H1 (cell line): ENCODE measurements around the gene DCAF7. TPM values are rescaled to one million over a fixed set of nuclear protein-coding genes. Genes with fewer than 3 reads are reported as not detected.

ENCODE experiments used
- CTCF ChIA-PET: fragments of 300-600 bp; sonication (Branson Sonifier 250); formaldehyde crosslinking; loops from one replicate; lab custom pipeline; 2021; ENCODE audit not compliant: partially characterized antibody; lab: Charles Lee
- POLR2A ChIA-PET: fragments of 300-600 bp; sonication (Branson Sonifier 250); formaldehyde crosslinking; loops from one replicate; lab custom pipeline; 2021; ENCODE audit warnings: inconsistent platforms; ENCODE audit not compliant: partially characterized antibody; lab: Charles Lee
- DNase-seq, 2 experiments: peaks; one replicate each; pipeline versions ENCODE4 v3.0.0 to v3.0.0-alpha.2; 2010 to 2022; ENCODE audit warnings: low spot score in 2 of 2, low read depth in 1 of 2, mixed read lengths in 1 of 2
- FAIRE-seq: peaks from 2 replicates; lab custom pipeline; 2011; peaks lifted over from hg19 to GRCh38; lab: Jason Lieb, UNC
- H2AFZ ChIP-seq: 2 replicates; pipeline ENCODE4 v1.8.1; 2012; ENCODE audit warnings: low read length, inconsistent platforms
- H2AK5ac ChIP-seq: 2 replicates; pipeline ENCODE4 v1.6.1; 2013; ENCODE audit warnings: low read depth, low read length
- H2BK120ac ChIP-seq: replicated peaks from 2 replicates; pipeline ENCODE3; 2013; ENCODE audit warnings: low read depth, low read length, inconsistent platforms
- H2BK12ac ChIP-seq: 2 replicates; pipeline ENCODE4 v1.6.1; 2013; ENCODE audit warnings: low read depth, low read length
- H2BK15ac ChIP-seq: 2 replicates; pipeline ENCODE4 v1.6.1; 2013; ENCODE audit warnings: low read length
- H2BK20ac ChIP-seq: 2 replicates; pipeline ENCODE4 v1.6.1; 2013; ENCODE audit warnings: low read length
- H2BK5ac ChIP-seq: 2 replicates; pipeline ENCODE4 v1.6.1; 2013; ENCODE audit warnings: low read depth, low read length
- H3K14ac ChIP-seq: 2 replicates; pipeline ENCODE4 v1.6.1; 2013; ENCODE audit warnings: inconsistent platforms; ENCODE audit not compliant: insufficient read length
- H3K18ac ChIP-seq: 2 replicates; pipeline ENCODE4 v1.6.1; 2013; ENCODE audit warnings: low read length; ENCODE audit errors: extremely low read depth
- H3K23ac ChIP-seq: 2 replicates; pipeline ENCODE4 v1.6.1; 2013; ENCODE audit warnings: inconsistent platforms; ENCODE audit not compliant: insufficient read length
- H3K23me2 ChIP-seq: 2 replicates; pipeline ENCODE4 v1.6.1; 2013; ENCODE audit warnings: low read depth, low read length
- H3K27ac ChIP-seq: 2 replicates; pipeline ENCODE4 v1.6.1; 2011; ENCODE audit warnings: low read depth, low read length, inconsistent platforms
- H3K27me3 ChIP-seq, 4 experiments: replicated peaks in 1 of 4; 1 replicate in 1 of 4; 2 replicates in 3 of 4; pipeline versions ENCODE4 v1.6.1 to v1.8.1; 2011 to 2013; ENCODE audit warnings: low read length in 3 of 4, mild to moderate bottlenecking in 3 of 4, inconsistent platforms in 2 of 4, mixed read lengths in 2 of 4, moderate library complexity in 1 of 4; ENCODE audit not compliant: control insufficient read depth in 3 of 4, insufficient read depth in 3 of 4; ENCODE audit errors: extremely low read depth in 1 of 4
- H3K36me3 ChIP-seq, 4 experiments: 2 replicates each; pipeline versions ENCODE4 v1.6.1 to v1.8.1; 2011 to 2013; ENCODE audit warnings: mild to moderate bottlenecking in 4 of 4, low read length in 3 of 4, moderate library complexity in 2 of 4, control low read depth in 1 of 4, inconsistent platforms in 1 of 4; ENCODE audit not compliant: insufficient read depth in 4 of 4, control insufficient read depth in 2 of 4
- H3K4ac ChIP-seq: replicated peaks from 2 replicates; pipeline ENCODE3; 2013; ENCODE audit warnings: low read length, low read depth, mixed read lengths, inconsistent platforms; ENCODE audit not compliant: insufficient read length
- H3K4me1 ChIP-seq, 4 experiments: replicated peaks in 1 of 4; 1 replicate in 1 of 4; 2 replicates in 3 of 4; pipeline versions ENCODE4 v1.6.1 to v1.8.1; 2011 to 2013; ENCODE audit warnings: low read length in 3 of 4, inconsistent platforms in 2 of 4, mixed read lengths in 1 of 4; ENCODE audit not compliant: insufficient read depth in 4 of 4, control insufficient read depth in 3 of 4
- H3K4me2 ChIP-seq, 2 experiments: 2 replicates each; pipeline versions ENCODE4 v1.6.1 to v1.8.1; 2011 to 2013; ENCODE audit warnings: low read depth in 2 of 2, low read length in 2 of 2, control low read depth in 1 of 2, inconsistent platforms in 1 of 2, mild to moderate bottlenecking in 1 of 2; ENCODE audit not compliant: insufficient read depth in 1 of 2
- H3K4me3 ChIP-seq, 4 experiments: fragments of 200-600, 300-600 bp in 1 of 4; sonication (generic), shearing (Covaris generic), sonication (Bioruptor Twin) in 1 of 4; 2 replicates each; pipeline versions ENCODE4 v1.5.1 to v1.8.1; 2011 to 2016; ENCODE audit warnings: low read length in 4 of 4, low read depth in 3 of 4, control low read depth in 2 of 4, inconsistent platforms in 2 of 4, mild to moderate bottlenecking in 2 of 4, mixed read lengths in 1 of 4, moderate library complexity in 1 of 4; ENCODE audit not compliant: insufficient read depth in 2 of 4; ENCODE audit errors: extremely low read depth in 1 of 4
- H3K56ac ChIP-seq: replicated peaks from 2 replicates; pipeline ENCODE3; 2013; ENCODE audit warnings: low read depth, mild to moderate bottlenecking, mixed read lengths, low read length, inconsistent platforms; ENCODE audit not compliant: insufficient read length
- H3K79me1 ChIP-seq: 2 replicates; pipeline ENCODE4 v1.6.1; 2013; ENCODE audit warnings: low read depth, low read length, control low read depth
- H3K79me2 ChIP-seq, 2 experiments: 2 replicates each; pipeline versions ENCODE4 v1.6.1 to v1.8.1; 2012 to 2013; ENCODE audit warnings: low read length in 2 of 2, mild to moderate bottlenecking in 2 of 2, inconsistent platforms in 1 of 2; ENCODE audit not compliant: insufficient read depth in 2 of 2, control insufficient read depth in 1 of 2
- H3K9ac ChIP-seq, 4 experiments: replicated peaks in 1 of 4; 1 replicate in 1 of 4; 2 replicates in 3 of 4; pipeline versions ENCODE4 v1.6.1 to v1.8.1; 2011 to 2013; ENCODE audit warnings: low read depth in 3 of 4, low read length in 3 of 4, control low read depth in 2 of 4, mild to moderate bottlenecking in 2 of 4, moderate library complexity in 2 of 4, inconsistent platforms in 1 of 4; ENCODE audit errors: extremely low read depth in 1 of 4
- H3K9me3 ChIP-seq, 2 experiments: 2 replicates each; pipeline versions ENCODE4 v1.6.1 to v1.8.1; 2012 to 2013; ENCODE audit warnings: mild to moderate bottlenecking in 2 of 2, moderate library complexity in 2 of 2, control low read depth in 1 of 2, inconsistent platforms in 1 of 2, low read depth in 1 of 2, low read length in 1 of 2, mixed read lengths in 1 of 2; ENCODE audit not compliant: insufficient read depth in 2 of 2
- H4K20me1 ChIP-seq, 2 experiments: replicated peaks in 1 of 2; 2 replicates each; pipeline versions ENCODE3 to v1.8.1; 2011 to 2013; ENCODE audit warnings: inconsistent platforms in 2 of 2, low read length in 2 of 2, mild to moderate bottlenecking in 1 of 2; ENCODE audit not compliant: insufficient read depth in 2 of 2, control insufficient read depth in 1 of 2
- H4K5ac ChIP-seq: 2 replicates; pipeline ENCODE4 v1.6.1; 2013; ENCODE audit warnings: low read length, low read depth, mixed read lengths, inconsistent platforms; ENCODE audit not compliant: insufficient read length
- H4K8ac ChIP-seq: 2 replicates; pipeline ENCODE4 v1.8.0; 2013; ENCODE audit warnings: mild to moderate bottlenecking, moderate library complexity, low read length, inconsistent platforms; ENCODE audit not compliant: insufficient read depth; ENCODE audit errors: extremely low read depth
- H4K91ac ChIP-seq: replicated peaks from 2 replicates; pipeline ENCODE3; 2013; ENCODE audit warnings: low read length, mixed read lengths, inconsistent platforms; ENCODE audit not compliant: insufficient read length
- BCL11A ChIP-seq, 2 experiments: IDR thresholded peaks; one replicate each; pipeline ENCODE4 v1.6.1; 2011; ENCODE audit warnings: low read depth in 2 of 2, low read length in 2 of 2, mild to moderate bottlenecking in 2 of 2
- CHD1 ChIP-seq: IDR thresholded peaks from 2 replicates; pipeline ENCODE4 v1.6.1; 2012; ENCODE audit warnings: low read depth, low read length, improper control_type of control experiment
- CTCF ChIP-seq, 3 experiments: IDR thresholded peaks; 1 replicate in 2 of 3; 2 replicates in 1 of 3; pipeline versions ENCODE4 v1.5.1 to v1.6.1; 2011; ENCODE audit warnings: low read length in 3 of 3, mild to moderate bottlenecking in 3 of 3, inconsistent platforms in 2 of 3, low read depth in 1 of 3, moderate library complexity in 1 of 3; ENCODE audit not compliant: insufficient read depth in 1 of 3; ENCODE audit errors: control extremely low read depth in 1 of 3
- FOSL1 ChIP-seq: IDR thresholded peaks from 2 replicates; pipeline ENCODE4 v1.6.1; 2011; ENCODE audit warnings: mild to moderate bottlenecking, low read depth, low read length, moderate library complexity; ENCODE audit not compliant: insufficient read depth
- NRF1 ChIP-seq: IDR thresholded peaks from 2 replicates; pipeline ENCODE4 v1.6.1; 2011; ENCODE audit warnings: mild to moderate bottlenecking, low read depth, low read length, improper control_type of control experiment
- POLR2A ChIP-seq, 2 experiments: IDR thresholded peaks; 1 replicate in 1 of 2; 2 replicates in 1 of 2; pipeline ENCODE4 v1.6.1; 2011; ENCODE audit warnings: low read depth in 2 of 2, low read length in 2 of 2, mild to moderate bottlenecking in 2 of 2; ENCODE audit errors: control extremely low read depth in 1 of 2
- SP4 ChIP-seq: IDR thresholded peaks from 2 replicates; pipeline ENCODE4 v1.6.1; 2012; ENCODE audit warnings: low read length, inconsistent platforms
- TBP ChIP-seq: IDR thresholded peaks from 2 replicates; pipeline ENCODE4 v1.6.1; 2011; ENCODE audit warnings: low read depth, low read length, improper control_type of control experiment
- WGBS, 2 experiments: shearing (Covaris generic) in 1 of 2; methylation state at CpG; one replicate each; pipeline versions ENCODE4 v1.1.6 to v1.1.7; 2013 to 2015; ENCODE audit warnings: low lambda C conversion rate in 2 of 2, mixed read lengths in 2 of 2, inconsistent platforms in 1 of 2, low coverage in 1 of 2, missing lambda C conversion rate in 1 of 2; ENCODE audit not compliant: insufficient replicate concordance in 2 of 2, insufficient coverage in 1 of 2, insufficient read length in 1 of 2; ENCODE audit errors: extremely low coverage in 1 of 2, missing lambda C conversion rate in 1 of 2; 5-methylcytosine and 5-hydroxymethylcytosine counted together
- polyA plus RNA-seq, 7 experiments: library from polyadenylated mRNA; depleted of rRNA in 3 of 7; stranded (reverse) in 5 of 7; unstranded in 2 of 7; fragments of >200 nt in 5 of 7; fragments of 200-250 nt in 2 of 7; gene quantifications; 1 replicate in 5 of 7; 2 replicates in 1 of 7; 4 replicates in 1 of 7; pipeline versions ENCODE4 v1.2.1 to v1.2.3, GENCODE V29; 2011 to 2013; ENCODE audit warnings: missing spikeins in 2 of 7, mixed read lengths in 2 of 7
- total RNA-seq: library from RNA; stranded (reverse); fragmentation: NEBNext Ultra II Directional; extraction: Animal tissue kit (Norgen Biotek cat#: 25700); gene quantifications from 2 replicates; pipeline ENCODE4 v1.2.1, GENCODE V29; 2021
- TF ChIP-seq, protein P1 (sequence below): IDR thresholded peaks from 2 replicates; pipeline ENCODE4 v1.6.1; 2011; ENCODE audit warnings: low read length, improper control_type of control experiment

Gene DCAF7
- total and polyA plus RNA-seq, 2 of the 8 experiments (the other 6 are each of a cell fraction or from before 2014, with no cell fraction given): 74.9 to 94.1 TPM

- H3K23ac ChIP-seq: no peak within 1 kb of the TSS
- H3K4me2 ChIP-seq: peak within 1 kb of the TSS; percentile 85 to 86
- no peak within 1 kb of the TSS for H2AK5ac ChIP-seq
- H2AFZ ChIP-seq: peak within 1 kb of the TSS; percentile 90; the same call in 1 of the 2 replicates
- no peak within 1 kb of the TSS; a peak in 1 of 7 replicates for H3K9ac ChIP-seq
- peaks cover 2 to 8% (median 6%) of the 10 kb centered on the region in 4 experiments; a peak in 6 of 7 replicates for H3K4me1 ChIP-seq
- no peaks in the 10 kb centered on the region for H3K36me3 ChIP-seq
- H2BK20ac ChIP-seq: no peak within 1 kb of the TSS
- CTCF ChIA-PET: interaction anchor here (0.9 to 2.0 kb wide), 8 partner anchors 21 to 97 kb away, joined by 3 to 7 read pairs (median 6); no protein-coding TSS in a partner anchor
- no peak within 1 kb of the TSS for H3K56ac ChIP-seq
- FAIRE-seq: no peak
- peak within 1 kb of the TSS; percentile 81; the same call in 1 of the 2 replicates for H2BK15ac ChIP-seq
- no peak within 1 kb of the TSS for H4K5ac ChIP-seq
- no peak within 1 kb of the TSS for H3K4ac ChIP-seq
- H2BK12ac ChIP-seq: no peak within 1 kb of the TSS
- no peak within 1 kb of the TSS for H3K27ac ChIP-seq
- H2BK5ac ChIP-seq: peak within 1 kb of the TSS; percentile 30; the same call in 1 of the 2 replicates
- H3K14ac ChIP-seq: no peak within 1 kb of the TSS
- 4% methylated on average over 31 of the region's 38 CpGs; no CpG with 5 or more reads in 1 of the 2 experiments for WGBS, 2 experiments
- no peak for DNase-seq
- H3K79me2 ChIP-seq: no peaks in the 10 kb centered on the region
- H4K8ac ChIP-seq: peak within 1 kb of the TSS; percentile 39; the same call in 1 of the 2 replicates
- no peaks in the 10 kb centered on the region for H3K9me3 ChIP-seq
- H3K27me3 ChIP-seq: peaks cover 0 to 10% (median 5%) of the 10 kb centered on the region in 4 experiments; a peak in 5 of 7 replicates
- H2BK120ac ChIP-seq: no peak within 1 kb of the TSS
- H3K4me3 ChIP-seq: peak within 1 kb of the TSS; percentile 49 to 68 (median 59)
- no peak within 1 kb of the TSS for H4K91ac ChIP-seq
- POLR2A ChIA-PET: interaction anchor here (1.0 kb wide), 1 partner anchor 99 kb away, joined by 5 read pairs; the partner anchor contains the start of gene MAP3K3
- no peaks in the 10 kb centered on the region for H4K20me1 ChIP-seq
- H3K79me1 ChIP-seq: no peaks in the 10 kb centered on the region
- peak within 1 kb of the TSS; percentile 48; the same call in 1 of the 2 replicates for H3K18ac ChIP-seq
- H3K23me2 ChIP-seq: peaks cover 7% of the 10 kb centered on the region; the same call in 1 of the 2 replicates
- TF ChIP-seq FOSL1: no peak
- TF ChIP-seq BCL11A (IDR thresholded peaks at IDR 0.05; ENCODE audit: low read depth in 2 of 2, low read length in 2 of 2): no peak
- TF ChIP-seq NRF1: no peak
- TF ChIP-seq, protein P1, sequence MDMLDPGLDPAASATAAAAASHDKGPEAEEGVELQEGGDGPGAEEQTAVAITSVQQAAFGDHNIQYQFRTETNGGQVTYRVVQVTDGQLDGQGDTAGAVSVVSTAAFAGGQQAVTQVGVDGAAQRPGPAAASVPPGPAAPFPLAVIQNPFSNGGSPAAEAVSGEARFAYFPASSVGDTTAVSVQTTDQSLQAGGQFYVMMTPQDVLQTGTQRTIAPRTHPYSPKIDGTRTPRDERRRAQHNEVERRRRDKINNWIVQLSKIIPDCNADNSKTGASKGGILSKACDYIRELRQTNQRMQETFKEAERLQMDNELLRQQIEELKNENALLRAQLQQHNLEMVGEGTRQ: no peak
- TF ChIP-seq TBP: no peak
- peak in 2 of 3 experiments; percentile 0 to 20; a peak in 2 of 4 replicates for TF ChIP-seq CTCF (IDR thresholded peaks at IDR 0.05; ENCODE audit: control extremely low read depth in 1 of 3, insufficient read depth in 1 of 3, low read depth in 1 of 3, low read length in 3 of 3)
- TF ChIP-seq CHD1: no peak
- TF ChIP-seq SP4: no peak
- TF ChIP-seq POLR2A (IDR thresholded peaks at IDR 0.05; ENCODE audit: control extremely low read depth in 1 of 2, low read depth in 2 of 2, low read length in 2 of 2): no peak
Measured at GRCh38 chr17:63523253-63523855, 26.9 kb upstream of the DCAF7 start, which contains the start of gene KCNH6. KCNH6 (plus strand) TSS chr17:63523358; CDS start chr17:63523414, 56 bp downstream.
